ENCODE results near the gene MYLK. TPM values are rescaled to one million over a fixed set of nuclear protein-coding genes. Genes with fewer than 3 reads are reported as not detected.

The MYLK gene
- total and polyA plus RNA-seq, 2 of the 4 experiments (the other 2 are of a cell fraction), result 299 to 484 TPM

DNA sequence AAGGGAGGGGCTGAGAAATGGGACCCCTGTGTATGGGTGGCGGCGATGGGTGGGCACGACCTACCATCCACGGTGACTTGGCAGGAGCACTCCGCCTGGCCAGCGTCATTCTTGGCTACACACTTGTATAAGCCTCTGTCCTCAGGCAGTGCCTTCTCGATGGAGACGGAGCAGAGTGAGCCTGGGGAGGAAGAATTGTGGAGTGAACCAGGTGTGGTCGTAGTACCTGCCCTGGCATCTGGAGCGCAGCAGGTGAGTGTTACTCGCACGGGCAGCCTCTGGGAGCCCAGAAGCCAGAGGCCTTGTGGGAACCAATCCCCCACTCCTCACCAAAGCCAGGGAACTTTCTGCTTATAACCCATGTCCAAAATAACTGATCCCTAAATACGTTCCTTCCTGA is 191.5 kb downstream of the MYLK start:
- H3K9ac ChIP-seq (ENCODE audit: low read depth, low read length), result no peak overlapping the region
- H3K36me3 ChIP-seq (ENCODE audit: control insufficient read depth, insufficient read depth, low read length), result peaks cover 76% of the 10 kb centered on the region
- WGBS, 2 experiments (ENCODE audit: extremely low coverage in 2 of 2, insufficient read length in 1 of 2), result 100% methylated on average over 4 of the region's 13 CpGs; no CpG with 5 or more reads in 1 of the 2 experiments
- peak overlapping the region; percentile 45; the same call in 1 of the 2 replicates for H2BK120ac ChIP-seq (ENCODE audit: low read depth, low read length)
- no peak overlapping the region for H3K18ac ChIP-seq (ENCODE audit: low read depth, low read length)
- no peak overlapping the region for H2AFZ ChIP-seq (replicated peaks; ENCODE audit: low read length, poor library complexity)
- H3K4me2 ChIP-seq (ENCODE audit: low read depth, low read length), result no peak overlapping the region
- H3K9me1 ChIP-seq (ENCODE audit: insufficient read depth, low read length), result peaks cover 52% of the 10 kb centered on the region
- TF ChIP-seq BHLHE40 (IDR thresholded peaks at IDR 0.05; ENCODE audit: low read depth, low read length) (no peak), MAZ (IDR thresholded peaks at IDR 0.05; ENCODE audit: borderline replicate concordance, low read depth, low read length) (no peak), RFX5 (IDR thresholded peaks at IDR 0.05; ENCODE audit: low read depth, low read length) (no peak), MXI1 (IDR thresholded peaks at IDR 0.05; ENCODE audit: borderline replicate concordance, low read depth, low read length) (no peak), FOS (IDR thresholded peaks at IDR 0.05; ENCODE audit: low read depth, low read length) (no peak), SMC3 (IDR thresholded peaks at IDR 0.05; ENCODE audit: low read depth, low read length) (no peak), RAD21 (IDR thresholded peaks at IDR 0.05; ENCODE audit: low read length) (no peak), NFE2L2 (IDR thresholded peaks at IDR 0.05; ENCODE audit: low read depth, low read length) (no peak), POLR2A (IDR thresholded peaks at IDR 0.05; ENCODE audit: low read depth, low read length) (no peak), MAFK (IDR thresholded peaks at IDR 0.05; ENCODE audit: low read depth, low read length) (no peak), CHD1 (IDR thresholded peaks at IDR 0.05; ENCODE audit: low read depth, low read length) (no peak)
- TF ChIP-seq, protein P1, sequence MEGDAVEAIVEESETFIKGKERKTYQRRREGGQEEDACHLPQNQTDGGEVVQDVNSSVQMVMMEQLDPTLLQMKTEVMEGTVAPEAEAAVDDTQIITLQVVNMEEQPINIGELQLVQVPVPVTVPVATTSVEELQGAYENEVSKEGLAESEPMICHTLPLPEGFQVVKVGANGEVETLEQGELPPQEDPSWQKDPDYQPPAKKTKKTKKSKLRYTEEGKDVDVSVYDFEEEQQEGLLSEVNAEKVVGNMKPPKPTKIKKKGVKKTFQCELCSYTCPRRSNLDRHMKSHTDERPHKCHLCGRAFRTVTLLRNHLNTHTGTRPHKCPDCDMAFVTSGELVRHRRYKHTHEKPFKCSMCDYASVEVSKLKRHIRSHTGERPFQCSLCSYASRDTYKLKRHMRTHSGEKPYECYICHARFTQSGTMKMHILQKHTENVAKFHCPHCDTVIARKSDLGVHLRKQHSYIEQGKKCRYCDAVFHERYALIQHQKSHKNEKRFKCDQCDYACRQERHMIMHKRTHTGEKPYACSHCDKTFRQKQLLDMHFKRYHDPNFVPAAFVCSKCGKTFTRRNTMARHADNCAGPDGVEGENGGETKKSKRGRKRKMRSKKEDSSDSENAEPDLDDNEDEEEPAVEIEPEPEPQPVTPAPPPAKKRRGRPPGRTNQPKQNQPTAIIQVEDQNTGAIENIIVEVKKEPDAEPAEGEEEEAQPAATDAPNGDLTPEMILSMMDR (conservative IDR thresholded peaks at IDR 0.05; ENCODE audit: low read depth, low read length), result no peak
- TF ChIP-seq, protein P2, sequence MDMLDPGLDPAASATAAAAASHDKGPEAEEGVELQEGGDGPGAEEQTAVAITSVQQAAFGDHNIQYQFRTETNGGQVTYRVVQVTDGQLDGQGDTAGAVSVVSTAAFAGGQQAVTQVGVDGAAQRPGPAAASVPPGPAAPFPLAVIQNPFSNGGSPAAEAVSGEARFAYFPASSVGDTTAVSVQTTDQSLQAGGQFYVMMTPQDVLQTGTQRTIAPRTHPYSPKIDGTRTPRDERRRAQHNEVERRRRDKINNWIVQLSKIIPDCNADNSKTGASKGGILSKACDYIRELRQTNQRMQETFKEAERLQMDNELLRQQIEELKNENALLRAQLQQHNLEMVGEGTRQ (IDR thresholded peaks at IDR 0.05; ENCODE audit: low read depth, low read length), result no peak
- peak overlapping the region; percentile 64 for H3K4ac ChIP-seq (ENCODE audit: low read depth, low read length)
- intact Hi-C loops (cut with micrococcal nuclease) (no loop called here), in situ Hi-C loops (cut with MboI; ENCODE audit: low sequenced_read_pairs) (no loop called here), dilution Hi-C loops (cut with HindIII; ENCODE audit: low sequenced_read_pairs, unreplicated experiment) (no loop called here)
- no peak overlapping the region for H4K5ac ChIP-seq (ENCODE audit: low read depth, low read length)
- peak overlapping the region; percentile 41 for H2AK5ac ChIP-seq (ENCODE audit: low read depth, low read length)
- H2BK20ac ChIP-seq (ENCODE audit: low read depth, low read length), result no peak overlapping the region
- ATAC-seq (ENCODE audit: low read depth) (no peak), DNase-seq (no peak)
- peak overlapping the region; percentile 58; the same call in 1 of the 2 replicates for H4K91ac ChIP-seq (ENCODE audit: insufficient read depth, low read depth, low read length)
- POLR2A ChIA-PET (ENCODE audit: unreplicated experiment), result no interaction called here
- no peak overlapping the region for H2BK5ac ChIP-seq (ENCODE audit: low read depth, low read length, poor library complexity, severe bottlenecking)
- peak overlapping the region in 1 of 2 experiments; percentile 10; a peak in 1 of 4 replicates for H4K8ac ChIP-seq (ENCODE audit: low read depth in 2 of 2, low read length in 2 of 2)
- H3K4me1 ChIP-seq (ENCODE audit: control insufficient read depth, insufficient read depth, low read length), result peaks cover 56% of the 10 kb centered on the region
- no peak overlapping the region for H3K27ac ChIP-seq (ENCODE audit: insufficient read depth, low read length)
- BruUV-seq (replicated peaks), result no TSS peak
- no peak overlapping the region for H3K23ac ChIP-seq (ENCODE audit: low read depth, low read length)
- peaks cover 19 to 87% of the 10 kb centered on the region in 2 experiments for H3K79me1 ChIP-seq (ENCODE audit: low read depth in 1 of 2, low read length in 2 of 2)
- H3K56ac ChIP-seq (ENCODE audit: extremely low read depth, insufficient read depth, low read length), result no peak overlapping the region
- peak overlapping the region; percentile 43 for H2AK9ac ChIP-seq (replicated peaks; ENCODE audit: low read depth, low read length, poor library complexity)
- H3K14ac ChIP-seq (replicated peaks; ENCODE audit: low read depth, low read length), result no peak overlapping the region
- H3K9me3 ChIP-seq (ENCODE audit: control insufficient read depth, insufficient read depth, low read length), result no peaks in the 10 kb centered on the region
- no peaks in the 10 kb centered on the region for H3K27me3 ChIP-seq (ENCODE audit: control insufficient read depth, insufficient read depth, low read length)
- H3K4me3 ChIP-seq (ENCODE audit: insufficient read depth, low read depth, low read length), result no peak overlapping the region
- CTCF ChIA-PET, result no interaction called here
- peaks cover 7% of the 10 kb centered on the region; the same call in 1 of the 2 replicates for H4K20me1 ChIP-seq (ENCODE audit: insufficient read depth, low read length)
- H2BK15ac ChIP-seq (ENCODE audit: low read depth, low read length), result peak overlapping the region; percentile 17; the same call in 1 of the 3 replicates

Data from IMR-90 (cell line).